ENCODE measurements around the gene KCNJ12.
"Not testable (repeated sequence)": the region's sequence is repeated elsewhere in the genome, so short reads cannot be mapped to it uniquely, and the experiment has no call there.

The KCNJ12 gene

DNA sequence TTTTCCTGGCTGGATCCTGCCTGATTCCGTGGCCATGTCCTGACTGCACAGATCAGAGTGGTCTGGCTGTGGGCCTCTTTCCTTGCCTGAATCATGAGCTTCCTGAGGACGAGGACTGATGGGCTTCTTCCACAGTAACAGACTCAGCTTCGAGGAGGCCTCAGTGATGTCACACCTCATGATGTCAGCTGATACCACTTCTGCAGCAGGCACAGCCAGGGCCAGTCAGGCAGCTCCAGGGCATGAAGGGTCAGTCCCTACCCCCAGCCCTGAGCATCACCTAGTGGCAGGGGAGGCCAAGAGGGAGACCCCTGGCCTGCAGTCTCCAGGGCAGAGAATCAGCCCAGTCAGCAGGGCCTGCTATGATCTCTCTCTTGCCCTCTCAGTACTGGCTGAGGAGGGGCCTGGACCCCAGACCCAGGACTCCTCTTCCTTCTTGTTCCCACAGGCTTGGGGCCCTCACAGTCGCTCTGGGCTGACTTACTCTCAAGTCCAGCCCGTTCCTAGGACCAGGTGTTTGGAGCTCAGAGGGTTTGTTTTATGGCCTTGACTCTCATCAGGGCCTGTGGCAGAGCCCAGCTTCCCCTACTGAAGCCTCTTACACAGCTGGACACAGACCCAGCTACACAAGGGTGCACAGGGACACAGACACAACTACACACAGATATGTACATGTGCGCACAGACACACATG lies 26.7 kb upstream of the KCNJ12 start:
- not testable (repeated sequence) for DNase-seq

- not testable (repeated sequence) for DNase-seq
Observed at GRCh38 chr17:21350495-21350894, 25.7 kb upstream of the KCNJ12 start.

DNA sequence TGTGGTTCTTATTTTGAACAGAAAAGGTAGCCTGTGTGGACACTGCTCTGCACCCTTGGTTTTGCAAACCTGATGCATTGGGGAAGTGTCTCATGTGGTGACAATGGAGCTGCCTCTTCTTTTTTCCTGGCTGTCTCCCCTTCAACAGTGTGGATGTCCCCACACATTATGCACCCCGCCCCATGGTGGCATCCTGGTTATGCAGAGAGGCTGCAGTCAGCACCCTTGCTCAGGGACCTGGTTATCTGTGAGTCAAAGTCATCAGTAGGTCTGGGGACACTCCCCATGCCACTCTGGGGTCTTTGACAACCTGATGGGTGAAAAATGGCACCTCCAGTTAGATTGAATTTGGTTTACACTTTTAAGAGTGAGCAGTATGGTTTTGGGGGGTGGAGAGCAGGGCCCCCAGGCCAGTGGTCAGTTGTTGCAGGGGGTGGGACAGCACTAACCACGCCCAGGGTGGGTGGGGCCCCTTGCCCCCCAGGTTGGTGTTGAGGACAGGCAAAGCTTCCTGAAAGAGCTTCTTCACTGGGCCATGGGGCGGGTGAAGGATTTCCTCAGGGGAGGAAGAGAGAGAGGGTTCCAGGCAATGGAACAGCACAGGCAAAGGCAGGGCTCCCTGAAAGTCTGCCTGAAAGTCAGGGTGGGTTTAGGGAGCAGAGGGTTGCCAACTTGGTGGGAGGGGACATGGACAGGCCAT lies 24.6 kb upstream of the KCNJ12 start:
- no peak for DNase-seq

DNA sequence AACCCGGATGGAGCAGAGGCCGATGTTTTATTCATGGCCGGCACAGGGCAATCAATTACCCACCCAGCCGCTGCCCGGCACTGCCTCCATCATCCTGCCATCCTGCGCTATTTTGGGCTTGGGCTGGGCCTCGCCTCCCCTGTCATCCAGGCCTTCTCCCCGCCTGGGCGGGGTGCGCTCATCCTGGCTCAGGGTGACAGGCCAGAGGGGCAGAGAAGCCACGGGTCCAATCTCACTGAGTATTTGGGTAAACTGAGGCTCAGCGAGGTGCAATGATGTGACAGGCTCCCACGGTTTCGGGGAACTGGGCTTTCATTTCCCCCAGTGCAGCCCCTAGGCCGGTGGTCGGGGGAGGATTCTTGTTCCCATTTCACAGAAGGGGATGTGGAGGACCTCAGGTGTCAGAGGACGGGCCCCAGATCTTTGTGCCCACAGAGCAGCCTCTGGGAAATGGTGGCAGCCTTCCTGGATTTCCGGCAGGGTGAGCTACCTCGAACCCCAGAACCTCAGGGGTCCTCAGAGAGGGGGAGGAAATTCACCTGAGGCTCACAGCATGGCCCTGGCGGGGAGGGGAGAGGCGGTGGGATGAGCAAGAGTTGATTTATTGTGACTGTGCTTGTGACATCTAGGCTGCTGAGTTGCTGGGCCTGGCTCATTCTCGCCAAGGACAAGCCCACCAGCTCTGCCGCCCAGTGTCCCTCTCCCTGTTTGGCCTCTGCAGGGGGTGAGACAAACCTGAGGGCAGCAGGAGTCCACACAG lies 23.8 kb upstream of the KCNJ12 start:
- no peak for DNase-seq

- no peak for DNase-seq
Observed at GRCh38 chr17:21352981-21353265, 23.2 kb upstream of the KCNJ12 start.

GRCh38 chr17:21353326-21354010 lies 22.7 kb upstream of the KCNJ12 start:
- no peak for DNase-seq

DNA sequence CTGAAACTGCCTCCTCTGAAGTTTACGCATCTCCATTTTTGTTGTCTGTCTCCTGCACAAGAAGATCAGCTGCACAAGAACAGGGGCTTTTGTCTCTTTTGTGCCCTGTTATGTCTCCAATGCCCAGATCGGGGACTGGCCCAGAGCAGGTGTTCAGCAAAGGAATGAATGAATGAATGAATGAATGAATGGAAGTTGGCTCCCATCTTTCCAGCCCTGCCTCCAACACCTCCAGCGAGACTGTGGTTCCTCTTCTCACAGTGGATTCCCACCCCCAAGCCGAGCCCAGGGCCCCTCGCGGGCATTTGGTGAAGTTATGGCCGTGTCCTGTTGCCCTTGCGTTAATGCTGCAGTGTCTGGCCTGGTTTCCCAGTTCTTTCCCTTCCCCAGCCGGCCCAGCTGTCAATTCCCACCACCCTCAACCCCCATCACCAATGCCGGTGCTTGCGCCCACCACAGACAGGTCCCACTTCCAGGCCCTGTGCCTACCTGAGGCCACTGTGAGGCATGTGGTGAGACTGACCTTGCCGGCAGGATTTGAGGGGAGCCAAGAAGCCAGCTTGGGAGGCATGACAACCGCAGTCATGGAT lies 21.3 kb upstream of the KCNJ12 start:
- no peak for DNase-seq

- no peak for DNase-seq
Observed at GRCh38 chr17:21355586-21355985, 20.6 kb upstream of the KCNJ12 start.

- DNase-seq: no peak
Observed at GRCh38 chr17:21356537-21357127, 19.5 kb upstream of the KCNJ12 start.

- no peak for DNase-seq
Observed at GRCh38 chr17:21357281-21357680, 18.9 kb upstream of the KCNJ12 start.

DNA sequence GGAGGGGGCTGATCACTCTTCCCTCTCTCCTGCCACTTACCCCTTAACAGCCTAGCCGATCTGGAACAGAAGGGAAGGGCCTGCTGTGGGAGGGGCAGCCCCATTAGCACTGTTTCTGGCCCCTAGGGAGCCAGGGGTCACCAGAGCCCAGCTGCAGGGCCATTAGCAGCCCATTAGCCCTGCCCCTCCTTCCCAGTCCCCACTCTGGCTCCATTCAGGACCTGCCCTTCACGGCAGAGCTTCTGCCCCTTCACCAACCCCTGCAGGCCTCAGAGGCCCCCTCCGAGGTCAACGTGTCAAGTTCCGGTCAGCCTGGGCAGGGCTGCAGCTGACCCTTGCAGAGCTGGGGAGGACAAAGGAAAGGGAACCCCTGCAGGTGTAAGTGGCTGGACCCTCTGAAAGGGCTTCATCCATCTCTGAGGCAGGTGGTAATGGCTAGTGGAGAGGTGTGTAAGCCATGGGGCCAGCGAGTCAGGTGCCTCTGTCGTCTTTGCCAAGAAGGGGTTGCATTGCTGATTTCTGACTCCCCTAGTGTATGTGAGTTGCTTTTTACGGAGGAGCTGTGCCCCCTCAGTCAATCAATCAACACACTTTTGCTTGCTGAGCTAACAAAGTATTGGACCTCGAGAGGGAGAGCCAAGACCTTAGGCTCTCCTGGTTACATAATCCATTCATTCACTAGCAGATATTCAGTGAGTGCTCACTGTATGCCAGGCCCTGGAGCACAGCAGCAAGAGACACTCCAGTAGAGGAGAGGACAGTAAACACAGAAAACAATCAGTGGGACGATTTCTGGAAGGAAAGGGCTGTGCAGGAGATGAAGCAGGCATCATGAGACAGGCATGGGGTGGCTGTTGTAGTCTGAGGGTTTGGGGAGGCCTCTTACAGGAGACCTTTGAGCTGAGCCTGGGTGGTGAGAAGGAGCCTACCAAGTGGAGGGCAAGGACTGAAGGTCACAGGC lies 18.2 kb upstream of the KCNJ12 start:
- DNase-seq: no peak

DNA sequence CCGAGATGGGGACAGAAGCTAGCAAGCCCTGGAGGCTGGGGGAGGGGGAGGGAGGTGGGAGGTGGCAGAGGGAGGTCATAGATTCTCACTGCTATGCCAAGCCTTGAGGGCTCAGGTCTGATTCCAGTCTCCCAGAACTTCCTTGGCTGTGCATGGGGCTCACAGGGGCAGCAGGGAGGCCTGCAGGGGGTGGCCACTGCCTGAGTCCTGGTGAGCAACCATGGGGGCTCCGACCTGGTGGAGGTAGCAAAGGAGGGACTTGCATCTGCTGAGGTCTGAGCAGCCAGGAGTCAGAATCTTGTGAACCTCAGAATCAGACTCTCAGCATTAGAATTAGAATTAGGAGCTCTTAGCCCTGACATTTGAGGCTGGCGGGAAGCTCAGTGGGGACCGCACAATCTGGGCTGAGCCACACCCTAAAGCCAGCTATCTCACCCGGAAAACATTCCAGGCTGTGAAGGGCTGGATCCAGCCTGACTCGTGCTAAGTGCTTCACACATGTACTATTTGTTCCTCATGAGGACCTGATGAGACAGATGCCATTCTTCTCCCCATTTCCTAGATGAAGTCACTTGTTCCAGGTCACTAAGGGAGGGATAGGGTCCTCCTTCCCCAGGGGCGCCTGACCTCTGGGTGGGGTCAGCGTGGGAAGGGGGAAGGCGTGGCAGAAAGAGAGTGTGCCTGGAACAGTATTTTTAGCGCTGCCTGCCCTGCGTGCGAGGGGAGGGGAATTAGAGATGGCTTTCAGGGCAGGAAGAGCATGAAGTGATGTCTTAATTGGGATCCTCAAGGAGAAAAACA lies 17.3 kb upstream of the KCNJ12 start:
- no peak for DNase-seq

- no peak for DNase-seq
Observed at GRCh38 chr17:21359483-21359840, 16.7 kb upstream of the KCNJ12 start.

- no peak for DNase-seq
Observed at GRCh38 chr17:21360048-21360447, 16.1 kb upstream of the KCNJ12 start.

DNA sequence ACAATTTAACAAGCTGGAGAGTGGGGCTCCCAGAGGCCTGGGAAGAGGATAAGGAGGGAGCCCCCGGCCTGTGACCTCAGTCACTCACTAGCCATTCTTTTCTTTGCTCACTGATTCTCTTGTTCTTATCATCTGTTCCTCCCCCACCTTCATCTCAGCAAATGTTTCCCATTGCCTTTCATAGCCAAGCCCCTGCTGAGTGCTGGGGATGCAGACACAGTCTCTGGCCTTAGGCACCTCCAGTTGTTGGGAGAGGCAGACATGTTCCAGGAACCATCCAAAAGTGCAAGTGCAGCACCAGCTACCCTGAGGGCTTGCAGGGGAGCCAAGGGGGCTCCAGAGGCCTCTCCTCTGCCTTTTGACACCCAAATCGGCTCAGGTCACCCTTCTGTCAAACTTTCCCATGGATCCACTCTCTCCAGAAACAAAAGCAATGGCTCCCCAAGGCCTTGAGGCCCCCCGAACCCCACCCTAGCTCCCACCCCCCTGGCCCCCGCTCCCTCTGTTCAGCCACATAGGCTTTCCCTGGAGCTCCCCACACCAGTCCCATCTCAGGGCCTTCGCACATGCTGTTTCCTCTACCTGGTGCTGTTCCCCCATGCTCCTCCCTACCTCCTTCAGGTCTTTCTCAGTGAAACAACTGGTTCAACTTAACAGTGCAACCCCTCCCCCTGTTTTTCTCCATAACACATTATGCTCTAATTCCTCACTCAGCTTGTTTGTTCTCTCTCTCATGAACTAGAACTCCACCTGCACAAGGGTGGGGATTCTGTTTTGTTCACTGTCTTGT lies 14.9 kb upstream of the KCNJ12 start:
- no peak for DNase-seq

DNA sequence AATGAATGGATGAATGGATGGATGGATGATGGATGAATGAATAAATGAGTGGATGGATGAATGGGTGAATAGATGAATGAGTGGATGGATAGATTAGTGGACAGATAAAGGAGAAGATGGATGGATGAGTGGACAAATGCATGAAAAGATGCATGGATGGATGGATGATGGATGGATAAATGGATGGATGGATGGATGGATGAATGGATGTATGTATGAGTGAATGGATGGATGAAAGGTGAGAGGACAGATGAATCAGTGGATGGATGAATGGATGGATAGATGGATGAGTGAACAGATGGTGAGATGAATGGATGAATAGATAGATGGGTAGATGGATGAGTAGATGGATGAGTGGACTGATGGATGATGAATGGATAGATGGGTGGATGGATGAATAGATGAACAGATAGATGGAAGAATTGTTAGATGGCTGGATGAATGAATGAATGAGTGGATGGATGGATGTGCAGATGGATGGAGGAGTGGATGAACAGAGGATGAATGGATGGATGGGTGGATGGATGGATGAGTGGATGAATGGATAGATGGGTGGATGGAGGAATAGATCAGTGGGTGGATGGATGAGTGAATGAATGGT lies 13.7 kb upstream of the KCNJ12 start:
- DNase-seq: no peak

DNA sequence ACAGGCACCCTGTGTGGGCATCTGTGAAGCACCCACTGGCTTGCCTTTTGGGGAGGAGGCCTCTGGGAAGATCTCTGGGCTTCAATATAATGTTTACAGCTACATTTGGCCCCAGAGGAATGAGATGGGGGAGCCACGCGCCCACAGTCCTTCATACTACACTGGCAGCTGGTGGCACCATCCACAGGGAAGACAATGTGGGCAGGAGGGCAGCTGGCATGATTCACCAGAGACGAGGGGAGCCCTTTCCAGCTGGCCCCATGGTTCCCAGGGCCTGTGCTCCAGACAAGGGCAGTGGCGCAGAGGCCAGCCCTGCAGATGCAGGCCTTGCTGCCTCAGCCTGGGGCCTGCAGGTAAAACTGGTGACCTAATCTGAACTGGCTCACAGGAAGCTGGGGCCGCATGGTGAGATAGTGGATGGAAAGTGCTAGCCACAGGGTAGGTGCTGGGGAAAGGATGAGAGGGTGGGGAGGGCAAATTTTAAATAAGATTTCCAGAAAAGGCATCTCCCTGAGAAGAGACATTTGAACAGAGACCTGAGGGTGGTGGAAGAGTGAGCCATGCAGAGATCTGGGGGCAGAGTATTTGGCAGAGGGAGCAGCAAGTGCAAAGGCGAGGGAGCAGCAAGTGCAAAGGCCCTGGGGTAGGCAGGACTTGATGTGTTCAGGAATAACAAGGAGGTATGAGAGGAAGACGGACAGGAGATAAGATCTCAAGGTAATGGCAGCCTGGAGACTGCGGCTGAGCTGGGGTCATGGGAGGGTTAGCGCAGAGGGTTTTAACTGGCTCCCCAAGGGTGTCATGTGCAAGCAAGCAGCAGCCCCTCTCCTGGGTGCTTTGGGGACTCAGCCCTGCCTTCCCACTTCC lies 12.1 kb upstream of the KCNJ12 start:
- no peak for DNase-seq

GRCh38 chr17:21365016-21365415 lies 11.1 kb upstream of the KCNJ12 start:
- no peak for DNase-seq
